ENCODE data around the gene WBP2. TPM values are rescaled to one million over a fixed set of nuclear protein-coding genes. Genes with fewer than 3 reads are reported as not detected.

Gene WBP2
- total and polyA plus RNA-seq, 10 of the 15 experiments (the other 5 are each of a cell fraction or from before 2014, with no cell fraction given): 1.5 to 57.3 (median 27.5) TPM

- TF ChIP-seq CBX3 (IDR thresholded peaks at IDR 0.05; ENCODE audit: borderline replicate concordance, low read depth) (no peak), MEF2B (IDR thresholded peaks at IDR 0.05; ENCODE audit: partially characterized antibody, poor library complexity, severe bottlenecking) (peak; percentile 47), KLF5 (IDR thresholded peaks at IDR 0.05; ENCODE audit: partially characterized antibody) (peak; percentile 69), CBFB (IDR thresholded peaks at IDR 0.05; ENCODE audit: low read depth) (0 out of 2 replicates have a peak, but pooled peaks have one; percentile 41), MEF2A (IDR thresholded peaks at IDR 0.05; ENCODE audit: insufficient read depth, low read depth, low read length) (0 out of 2 replicates have a peak, but pooled peaks have one; percentile 30), SIX5 (IDR thresholded peaks at IDR 0.05; ENCODE audit: low read depth, low read length, severe bottlenecking) (peak; percentile 99), RFX5 (IDR thresholded peaks at IDR 0.05; ENCODE audit: low read depth, low read length) (0 out of 2 replicates have a peak, but pooled peaks have one; percentile 5), CREB1 (IDR thresholded peaks at IDR 0.05; ENCODE audit: low read depth) (peak; percentile 82), BACH1 (IDR thresholded peaks at IDR 0.05; ENCODE audit: borderline replicate concordance) (peak; percentile 89), HDGF (IDR thresholded peaks at IDR 0.05) (peak; percentile 75; the same call in 1 of the 2 replicates), SREBF1 (IDR thresholded peaks at IDR 0.05; ENCODE audit: low read length) (peak; percentile 79), CHD4 (IDR thresholded peaks at IDR 0.05) (no peak), TAF1 (IDR thresholded peaks at IDR 0.05; ENCODE audit: borderline replicate concordance, low read depth, low read length) (peak; percentile 59; the same call in 1 of the 2 replicates), SPI1 (IDR thresholded peaks at IDR 0.05; ENCODE audit: borderline replicate concordance, insufficient read depth, low read depth, low read length) (peak; percentile 76), FOS (IDR thresholded peaks at IDR 0.05; ENCODE audit: borderline replicate concordance, extremely low read depth, insufficient read length) (peak; percentile 29), USF2 (IDR thresholded peaks at IDR 0.05; ENCODE audit: borderline replicate concordance, low read depth, low read length) (peak; percentile 95), GABPA (IDR thresholded peaks at IDR 0.05; ENCODE audit: low read depth) (peak; percentile 75; the same call in 1 of the 2 replicates), SMARCA5 (IDR thresholded peaks at IDR 0.05) (peak; percentile 93), NR2C1 (IDR thresholded peaks at IDR 0.05) (no peak; the same call in 1 of the 2 replicates), SMAD5 (IDR thresholded peaks at IDR 0.05; ENCODE audit: low read depth) (peak; percentile 81; the same call in 1 of the 2 replicates), CREM (IDR thresholded peaks at IDR 0.05; ENCODE audit: low read depth) (peak; percentile 92), ZBTB4 (CRISPR knock-in tag; IDR thresholded peaks at IDR 0.05) (no peak), HCFC1 (IDR thresholded peaks at IDR 0.05; ENCODE audit: low read length) (peak; percentile 100), NFYB (IDR thresholded peaks at IDR 0.05; ENCODE audit: insufficient read depth, low read depth, low read length) (peak; percentile 87), SMAD1 (IDR thresholded peaks at IDR 0.05; ENCODE audit: low read depth, partially characterized antibody) (peak; percentile 84), NR2F1 (conservative IDR thresholded peaks at IDR 0.05) (peak; percentile 64), MTA2 (IDR thresholded peaks at IDR 0.05; ENCODE audit: low read depth) (no peak), NRF1 (conservative IDR thresholded peaks at IDR 0.05; ENCODE audit: low read depth, low read length) (peak; percentile 54), POLR2AphosphoS2 (IDR thresholded peaks at IDR 0.05; ENCODE audit: low read depth, low read length) (peak; percentile 97), PML (IDR thresholded peaks at IDR 0.05; ENCODE audit: low read length) (peak; percentile 86)
These were observed at the start of gene WBP2 (continued) for GRCh38 chr17:75855310-75856061.

All from GM12878 (cell line).